GM12878 (cell line): ENCODE results near the gene NINJ1. TPM values are rescaled to one million over a fixed set of nuclear protein-coding genes. Genes with fewer than 3 reads are reported as not detected.

Source experiments
- CREB1 ChIP-seq: IDR thresholded peaks from 2 replicates; pipeline ENCODE4 v1.6.1; 2012; ENCODE audit warnings: low read depth, mild to moderate bottlenecking, inconsistent platforms
- CUX1 ChIP-seq: IDR thresholded peaks from 2 replicates; pipeline ENCODE4 v1.6.1; 2012; ENCODE audit warnings: improper control_type of control experiment, low read depth, low read length; ENCODE audit not compliant: insufficient replicate concordance
- DPF2 ChIP-seq: fragments of 450-650 bp; IDR thresholded peaks from 2 replicates; pipeline ENCODE4 v1.6.1; 2017; ENCODE audit warnings: mild to moderate bottlenecking
- EED ChIP-seq: sonication (generic); IDR thresholded peaks from 2 replicates; pipeline ENCODE4 v1.6.1; 2016; ENCODE audit warnings: antibody characterized with exemption, low read depth
- FOXM1 ChIP-seq: IDR thresholded peaks from 2 replicates; pipeline ENCODE4 v1.6.1; 2012; ENCODE audit warnings: low read depth, mild to moderate bottlenecking, inconsistent platforms, low read length, moderate library complexity
- GATAD2B ChIP-seq: fragments of 450-650 bp; conservative IDR thresholded peaks from 2 replicates; pipeline ENCODE4 v1.6.1; 2017; ENCODE audit warnings: low read depth, mild to moderate bottlenecking, moderate library complexity
- HCFC1 ChIP-seq: fragments of 150-350 bp; IDR thresholded peaks from 2 replicates; pipeline ENCODE4 v1.6.1; 2014; ENCODE audit warnings: low read length
- IKZF1 ChIP-seq: fragments of 450-650 bp; conservative IDR thresholded peaks from 2 replicates; pipeline ENCODE4 v1.6.1; 2017; ENCODE audit warnings: antibody characterized with exemption, mild to moderate bottlenecking
- IKZF2 ChIP-seq, 2 experiments: fragments of 450-650 bp; IDR thresholded peaks; 2 replicates each; pipeline ENCODE4 v1.6.1; 2017; ENCODE audit warnings: mild to moderate bottlenecking in 2 of 2, moderate library complexity in 2 of 2
- MEF2A ChIP-seq: IDR thresholded peaks from 2 replicates; pipeline ENCODE4 v1.6.1; 2011; ENCODE audit warnings: low read depth, mild to moderate bottlenecking, low read length, moderate library complexity; ENCODE audit not compliant: insufficient read depth
- NBN ChIP-seq: fragments of 450-650 bp; IDR thresholded peaks from 2 replicates; pipeline ENCODE4 v1.6.1; 2016
- NFIC ChIP-seq: IDR thresholded peaks from 2 replicates; pipeline ENCODE4 v1.6.1; 2012; ENCODE audit warnings: low read depth, mild to moderate bottlenecking, inconsistent platforms, low read length, moderate library complexity
- NR2C2 ChIP-seq: IDR thresholded peaks from 2 replicates; pipeline ENCODE4 v1.6.1; 2011; ENCODE audit warnings: borderline replicate concordance, low read depth; ENCODE audit not compliant: control insufficient read depth, insufficient read length
- PRDM15 ChIP-seq: fragments of 450-650 bp; formaldehyde crosslinking; IDR thresholded peaks from 2 replicates; pipeline ENCODE4 v1.4.0; 2020; ENCODE audit warnings: mild to moderate bottlenecking, moderate library complexity
- REST ChIP-seq: IDR thresholded peaks from 2 replicates; pipeline ENCODE4 v1.6.1; 2012; ENCODE audit warnings: mild to moderate bottlenecking, low read depth, low read length
- SIX5 ChIP-seq: IDR thresholded peaks from 2 replicates; pipeline ENCODE4 v1.6.1; 2011; ENCODE audit warnings: mild to moderate bottlenecking, low read depth, low read length, moderate library complexity; ENCODE audit not compliant: severe bottlenecking
- SMARCA5 ChIP-seq: fragments of 450-650 bp; IDR thresholded peaks from 2 replicates; pipeline ENCODE4 v1.6.1; 2017; ENCODE audit warnings: mild to moderate bottlenecking
- TARDBP ChIP-seq: IDR thresholded peaks from 2 replicates; pipeline ENCODE4 v1.6.1; 2016; ENCODE audit warnings: borderline replicate concordance
- TCF3 ChIP-seq: IDR thresholded peaks from 2 replicates; pipeline ENCODE4 v1.6.1; 2012; ENCODE audit warnings: low read depth, mild to moderate bottlenecking, low read length, borderline replicate concordance; ENCODE audit not compliant: insufficient read depth
- polyA plus RNA-seq, 11 experiments: library from polyadenylated mRNA; depleted of rRNA in 4 of 11; unstranded in 6 of 11; stranded (reverse) in 5 of 11; fragments of >200 nt; fragmentation: Nextera tagmentation in 4 of 11; fragmentation: Illumina TruSeq in 1 of 11; extraction: Ambion mirVana in 4 of 11; extraction: Trizol in 1 of 11; gene quantifications; 1 replicate in 1 of 11; 2 replicates in 10 of 11; pipeline versions ENCODE4 v1.2.1 to v1.2.3, GENCODE V29; 2011 to 2016; ENCODE audit warnings: inconsistent platforms in 2 of 11, missing spikeins in 2 of 11, low read depth in 1 of 11
- total RNA-seq, 4 experiments: library from RNA; depleted of rRNA in 3 of 4; stranded (reverse); fragments of >200 nt in 3 of 4; fragmentation: Illumina TruSeq in 1 of 4; extraction: Trizol in 1 of 4; gene quantifications; 2 replicates each; pipeline versions ENCODE4 v1.2.1 to v1.2.3, GENCODE V29; 2013 to 2021

The NINJ1 gene
- total and polyA plus RNA-seq, 10 of the 15 experiments (the other 5 are each of a cell fraction or from before 2014, with no cell fraction given), result 0.64 to 33.5 (median 17.1) TPM

- TF ChIP-seq REST (no peak), IKZF2 (IDR thresholded peaks at IDR 0.05) (peak; percentile 91 to 94), NBN (peak; percentile 35), SMARCA5 (0 out of 2 replicates have a peak, but pooled peaks have one; percentile 48), GATAD2B (peak; percentile 58; the same call in 1 of the 2 replicates), CUX1 (no peak), EED (peak; percentile 89; the same call in 1 of the 2 replicates), DPF2 (peak; percentile 75; the same call in 1 of the 2 replicates), IKZF1 (no peak; the same call in none of the 2 replicates), PRDM15 (CRISPR knock-in tag) (no peak), CREB1 (no peak), TCF3 (no peak), HCFC1 (no peak), TARDBP (no peak), NFIC (no peak), MEF2A (no peak), SIX5 (no peak), NR2C2 (no peak), FOXM1 (no peak)
These were observed 841 bp upstream of the NINJ1 start (continued) for GRCh38 chr9:93134740-93135444.
